H1 (cell line): ENCODE measurements around the gene SYNPR.

Experiments used
- CTCF ChIP-seq, 3 experiments: IDR thresholded peaks; 1 replicate in 2 of 3; 2 replicates in 1 of 3; pipeline versions ENCODE4 v1.5.1 to v1.6.1; 2011; ENCODE audit warnings: low read length in 3 of 3, mild to moderate bottlenecking in 3 of 3, inconsistent platforms in 2 of 3, low read depth in 1 of 3, moderate library complexity in 1 of 3; ENCODE audit not compliant: insufficient read depth in 1 of 3; ENCODE audit errors: control extremely low read depth in 1 of 3
- EP300 ChIP-seq, 2 experiments: IDR thresholded peaks; 1 replicate in 1 of 2; 2 replicates in 1 of 2; pipeline ENCODE4 v1.6.1; 2011 to 2012; ENCODE audit warnings: low read depth in 2 of 2, low read length in 2 of 2, mild to moderate bottlenecking in 2 of 2, borderline replicate concordance in 1 of 2, inconsistent platforms in 1 of 2, moderate library complexity in 1 of 2
- EZH2 ChIP-seq: fragments of 200-600 bp; sonication (generic); IDR thresholded peaks from 2 replicates; pipeline ENCODE4 v1.7.1; 2012; ENCODE audit warnings: low read depth, mild to moderate bottlenecking, moderate library complexity, low read length, inconsistent platforms; ENCODE audit not compliant: severe bottlenecking
- JUN ChIP-seq: IDR thresholded peaks from 2 replicates; pipeline ENCODE4 v1.6.1; 2011; ENCODE audit warnings: low read depth, mild to moderate bottlenecking, improper control_type of control experiment, low read length
- MAX ChIP-seq: IDR thresholded peaks from 2 replicates; pipeline ENCODE4 v1.6.1; 2012; ENCODE audit warnings: inconsistent platforms
- POLR2AphosphoS5 ChIP-seq: IDR thresholded peaks from 2 replicates; pipeline ENCODE4 v1.6.1; 2011; ENCODE audit warnings: low read depth, low read length
- RBBP5 ChIP-seq: IDR thresholded peaks from 2 replicates; pipeline ENCODE4 v1.7.1; 2012; ENCODE audit warnings: low read depth, mild to moderate bottlenecking, inconsistent platforms, low read length, moderate library complexity, borderline replicate concordance
- RXRA ChIP-seq: IDR thresholded peaks from 2 replicates; pipeline ENCODE4 v1.6.1; 2011; ENCODE audit warnings: low read depth, mild to moderate bottlenecking, low read length, moderate library complexity; ENCODE audit not compliant: insufficient read depth
- SAP30 ChIP-seq: fragments of 300-600 bp; sonication (generic); IDR thresholded peaks from 2 replicates; pipeline ENCODE4 v1.7.1; 2012; ENCODE audit warnings: low read length, moderate library complexity, mild to moderate bottlenecking, inconsistent platforms; ENCODE audit not compliant: insufficient read depth, insufficient replicate concordance

GRCh38 chr3:63324621-63325020 lies 46.5 kb downstream of the SYNPR start:
- TF ChIP-seq EP300 (IDR thresholded peaks at IDR 0.05; ENCODE audit: borderline replicate concordance in 1 of 2, low read depth in 2 of 2, low read length in 2 of 2) (no peak), RBBP5 (no peak), CTCF (IDR thresholded peaks at IDR 0.05; ENCODE audit: control extremely low read depth in 1 of 3, insufficient read depth in 1 of 3, low read depth in 1 of 3, low read length in 3 of 3) (no peak), RXRA (no peak), EZH2 (no peak), MAX (no peak), POLR2AphosphoS5 (no peak), JUN (no peak), SAP30 (no peak)
